Liver (tissue), 3 donors: ENCODE data around the gene RNF133.

Experiments used
- ATF3 ChIP-seq: IDR thresholded peaks from 2 replicates; pipeline ENCODE4 v1.6.1; 2016; ENCODE audit warnings: antibody characterized with exemption
- CTCF ChIP-seq: fragments of 150-350 bp; IDR thresholded peaks from 2 replicates; pipeline ENCODE4 v1.5.1; 2017; ENCODE audit warnings: improper control_type of control experiment, low read depth, low read length; ENCODE audit not compliant: missing input control
- HNF4A ChIP-seq, 2 donors: conservative IDR thresholded peaks; 2 replicates each; pipeline ENCODE4 v1.6.1; 2016; ENCODE audit warnings: antibody characterized with exemption in 2 of 2, mild to moderate bottlenecking in 2 of 2
- SP1 ChIP-seq: IDR thresholded peaks from 2 replicates; pipeline ENCODE4 v1.6.1; 2018; ENCODE audit warnings: antibody characterized with exemption, mild to moderate bottlenecking
- donor health status: healthy.
- donor health status: healthy.

- TF ChIP-seq HNF4A (conservative IDR thresholded peaks at IDR 0.05) (no peak), SP1 (no peak), ATF3 (no peak), CTCF (no peak)
Observed at GRCh38 chr7:122676466-122676865, 22.5 kb downstream of the RNF133 start.
